Ishikawa (cell line): ENCODE results near the gene CDT1.

Source experiments
- CEBPB ChIP-seq: IDR thresholded peaks from 2 replicates; pipeline ENCODE4 v1.6.1; 2012
- CREB1 ChIP-seq: IDR thresholded peaks from 2 replicates; pipeline ENCODE4 v1.6.1; 2012; ENCODE audit warnings: low read depth
- EGR1 ChIP-seq: IDR thresholded peaks from 2 replicates; pipeline ENCODE4 v1.6.1; 2012
- EP300 ChIP-seq: IDR thresholded peaks from 2 replicates; pipeline ENCODE4 v1.6.1; 2012; ENCODE audit warnings: borderline replicate concordance
- FOXM1 ChIP-seq: IDR thresholded peaks from 2 replicates; pipeline ENCODE4 v1.6.1; 2012; ENCODE audit warnings: low read depth, borderline replicate concordance
- MAX ChIP-seq: IDR thresholded peaks from 2 replicates; pipeline ENCODE4 v1.6.1; 2012
- NFIC ChIP-seq: IDR thresholded peaks from 2 replicates; pipeline ENCODE4 v1.6.1; 2012
- RAD21 ChIP-seq: IDR thresholded peaks from 2 replicates; pipeline ENCODE4 v1.6.1; 2012; ENCODE audit warnings: low read depth
- REST ChIP-seq: IDR thresholded peaks from 2 replicates; pipeline ENCODE4 v1.6.1; 2012; ENCODE audit warnings: low read depth, mild to moderate bottlenecking
- TAF1 ChIP-seq: IDR thresholded peaks from 2 replicates; pipeline ENCODE4 v1.6.1; 2012; ENCODE audit warnings: low read depth, mild to moderate bottlenecking
- TCF12 ChIP-seq: IDR thresholded peaks from 2 replicates; pipeline ENCODE4 v1.6.1; 2012; ENCODE audit warnings: low read depth
- TEAD4 ChIP-seq: IDR thresholded peaks from 2 replicates; pipeline ENCODE4 v1.6.1; 2012
- USF1 ChIP-seq: IDR thresholded peaks from 2 replicates; pipeline ENCODE4 v1.6.1; 2012
- YY1 ChIP-seq: IDR thresholded peaks from 2 replicates; pipeline ENCODE4 v1.6.1; 2012; ENCODE audit warnings: low read depth
- ZBTB7A ChIP-seq: IDR thresholded peaks from 2 replicates; pipeline ENCODE4 v1.6.1; 2012; ENCODE audit warnings: low read depth

CDT1 gene

GRCh38 chr16:88850531-88851199 lies 47.1 kb downstream of the CDT1 start:
- no peak for TF ChIP-seq MAX
- no peak for TF ChIP-seq REST
- TF ChIP-seq YY1, result no peak
- TF ChIP-seq TAF1, result no peak
- TF ChIP-seq USF1, result no peak
- TF ChIP-seq FOXM1, result no peak
- no peak for TF ChIP-seq EGR1
- TF ChIP-seq TCF12, result no peak
- no peak for TF ChIP-seq CEBPB
- TF ChIP-seq CREB1, result no peak
- TF ChIP-seq EP300, result no peak
- no peak for TF ChIP-seq NFIC
- TF ChIP-seq ZBTB7A, result no peak
- no peak for TF ChIP-seq TEAD4
- no peak for TF ChIP-seq RAD21

- TF ChIP-seq CREB1, result no peak
- no peak for TF ChIP-seq CEBPB
- no peak for TF ChIP-seq MAX
- TF ChIP-seq NFIC, result no peak
- no peak for TF ChIP-seq EP300
- TF ChIP-seq TEAD4, result no peak
- TF ChIP-seq TAF1, result no peak
- no peak for TF ChIP-seq YY1
- TF ChIP-seq REST, result no peak
Observed at GRCh38 chr16:88851616-88852015, 48.0 kb downstream of the CDT1 start.

- TF ChIP-seq TEAD4 (no peak), REST (no peak), TAF1 (no peak), NFIC (no peak), RAD21 (no peak), CEBPB (no peak), EP300 (no peak), CREB1 (no peak), FOXM1 (no peak), YY1 (no peak)
Observed at GRCh38 chr16:88853325-88853941, 49.8 kb downstream of the CDT1 start.

- TF ChIP-seq ZBTB7A, result no peak
- TF ChIP-seq REST, result no peak
- no peak for TF ChIP-seq CREB1
- TF ChIP-seq USF1, result no peak
- TF ChIP-seq YY1, result no peak
- TF ChIP-seq TAF1, result no peak
- no peak for TF ChIP-seq TCF12
- no peak for TF ChIP-seq NFIC
- TF ChIP-seq FOXM1, result no peak
- no peak for TF ChIP-seq EP300
- TF ChIP-seq MAX, result no peak
- no peak for TF ChIP-seq TEAD4
- no peak for TF ChIP-seq RAD21
- no peak for TF ChIP-seq EGR1
Observed at GRCh38 chr16:88854306-88855111, 50.9 kb downstream of the CDT1 start.
